ENCODE results near the gene FCGR1A. TPM values are rescaled to one million over a fixed set of nuclear protein-coding genes. Genes with fewer than 3 reads are reported as not detected.
"Not testable (repeated sequence)": the region's sequence is repeated elsewhere in the genome, so short reads cannot be mapped to it uniquely, and the experiment has no call there.

The FCGR1A gene
- total and polyA plus RNA-seq, 2 donors (not counting 1 experiment from before 2014, with no cell fraction given) = 0.10 TPM; not detected in 1

GRCh38 chr1:149811890-149812829 is 29.7 kb downstream of the FCGR1A start:
- Histone ChIP-seq H3K9ac (ENCODE audit: low read length) (peak overlapping the region; percentile 60), H3K27ac (ENCODE audit: low read length in 2 of 2) (peak overlapping the region; percentile 63 to 68), H3K4me3 (ENCODE audit: control extremely low read depth in 1 of 5, extremely low read depth in 1 of 5, insufficient read depth in 1 of 5, low read depth in 2 of 5, low read length in 4 of 5) (peak overlapping the region; percentile 41 to 62 (median 56))
- H3K27me3 ChIP-seq (replicated peaks in 1 of 4; ENCODE audit: control extremely low read depth in 1 of 4, control insufficient read depth in 3 of 4, insufficient read depth in 4 of 4, low read length in 3 of 4); H3K36me3 ChIP-seq (replicated peaks in 1 of 2; ENCODE audit: control extremely low read depth in 1 of 2, control insufficient read depth in 1 of 2, extremely low read depth in 1 of 2, insufficient read depth in 2 of 2, low read length in 1 of 2); H3K9me3 ChIP-seq (ENCODE audit: control extremely low read depth in 1 of 3, control insufficient read depth in 2 of 3, insufficient read depth in 1 of 3, low read length in 2 of 3); H3K4me2 ChIP-seq (replicated peaks; ENCODE audit: low read depth, low read length, poor library complexity, severe bottlenecking); H3K9me3 Mint-ChIP-seq (ENCODE audit: insufficient read depth); H3K79me2 ChIP-seq (ENCODE audit: control insufficient read depth, insufficient read depth, low read length); H3K27me3 Mint-ChIP-seq; H3K4me1 ChIP-seq (ENCODE audit: control insufficient read depth in 2 of 2, insufficient read depth in 2 of 2, low read length in 2 of 2); H2AFZ ChIP-seq (ENCODE audit: insufficient read depth, low read depth, low read length, poor library complexity, severe bottlenecking); H4K20me1 ChIP-seq (ENCODE audit: control insufficient read depth, insufficient read depth, low read length, poor library complexity, severe bottlenecking); intact Hi-C loops (cut with micrococcal nuclease): not testable (repeated sequence)
- DNase-seq = peak; percentile 93
- peaks cover 18% of the 10 kb centered on the region for H3K4me1 Mint-ChIP-seq
- ChIA-PET POLR2A (interaction anchor here (1.1 to 1.8 kb wide), 2 partner anchors 74 to 75 kb away, joined by 3 to 6 read pairs; a partner anchor contains a TSS), CTCF (interaction anchor here (0.6 kb wide), 1 partner anchor 238 kb away, joined by 3 read pairs; no protein-coding TSS in a partner anchor)
- H3K4me3 Mint-ChIP-seq = peak overlapping the region; percentile 97
- ATAC-seq (ENCODE audit: low read depth) = peak; percentile 85
- WGBS (ENCODE audit: insufficient coverage) = 0% methylated on average over 21 of the region's 55 CpGs
- H3K27ac Mint-ChIP-seq = peak overlapping the region; percentile 98

GRCh38 chr1:149812893-149813801 is 30.7 kb downstream of the FCGR1A start:
- H3K27me3 ChIP-seq (replicated peaks in 1 of 4; ENCODE audit: control extremely low read depth in 1 of 4, control insufficient read depth in 3 of 4, insufficient read depth in 4 of 4, low read length in 3 of 4); H3K4me1 ChIP-seq (ENCODE audit: control insufficient read depth in 2 of 2, insufficient read depth in 2 of 2, low read length in 2 of 2); H2AFZ ChIP-seq (ENCODE audit: insufficient read depth, low read depth, low read length, poor library complexity, severe bottlenecking); H3K79me2 ChIP-seq (ENCODE audit: control insufficient read depth, insufficient read depth, low read length); CTCF ChIA-PET; H3K9me3 Mint-ChIP-seq (ENCODE audit: insufficient read depth); H3K27me3 Mint-ChIP-seq; H3K9me3 ChIP-seq (ENCODE audit: control extremely low read depth in 1 of 3, control insufficient read depth in 2 of 3, insufficient read depth in 1 of 3, low read length in 2 of 3); intact Hi-C loops (cut with micrococcal nuclease); H3K36me3 ChIP-seq (replicated peaks in 1 of 2; ENCODE audit: control extremely low read depth in 1 of 2, control insufficient read depth in 1 of 2, extremely low read depth in 1 of 2, insufficient read depth in 2 of 2, low read length in 1 of 2); H4K20me1 ChIP-seq (ENCODE audit: control insufficient read depth, insufficient read depth, low read length, poor library complexity, severe bottlenecking): not testable (repeated sequence)
- Mint-ChIP-seq H3K27ac (peak overlapping the region; percentile 88), H3K4me3 (peak overlapping the region; percentile 97), H3K4me1 (peaks cover 18% of the 10 kb centered on the region)
- peak overlapping the region; percentile 46 for H3K4me2 ChIP-seq (replicated peaks; ENCODE audit: low read depth, low read length, poor library complexity, severe bottlenecking)
- peak overlapping the region; percentile 57 for H3K9ac ChIP-seq (ENCODE audit: low read length)
- WGBS (ENCODE audit: insufficient coverage) = 0% methylated on average over 1 of the region's 62 CpGs
- ATAC-seq (ENCODE audit: low read depth) (peak; percentile 50), DNase-seq (peak; percentile 85)
- H3K27ac ChIP-seq (ENCODE audit: low read length in 2 of 2) = peak overlapping the region; percentile 63 to 68
- peak overlapping the region; percentile 41 to 62 (median 56) for H3K4me3 ChIP-seq (ENCODE audit: control extremely low read depth in 1 of 5, extremely low read depth in 1 of 5, insufficient read depth in 1 of 5, low read depth in 2 of 5, low read length in 4 of 5)
- POLR2A ChIA-PET = interaction anchor here (1.1 to 1.8 kb wide), 2 partner anchors 73 to 74 kb away, joined by 3 to 6 read pairs; a partner anchor contains a TSS

GRCh38 chr1:149820387-149820786 is 37.9 kb downstream of the FCGR1A start:
- H3K4me2 ChIP-seq (replicated peaks; ENCODE audit: low read depth, low read length, poor library complexity, severe bottlenecking); H3K27me3 ChIP-seq (replicated peaks in 1 of 4; ENCODE audit: control extremely low read depth in 1 of 4, control insufficient read depth in 3 of 4, insufficient read depth in 4 of 4, low read length in 3 of 4); DNase-seq; H3K27me3 Mint-ChIP-seq; H3K4me1 Mint-ChIP-seq; H3K9me3 ChIP-seq (ENCODE audit: control extremely low read depth in 1 of 3, control insufficient read depth in 2 of 3, insufficient read depth in 1 of 3, low read length in 2 of 3); H3K4me3 ChIP-seq (ENCODE audit: control extremely low read depth in 1 of 5, extremely low read depth in 1 of 5, insufficient read depth in 1 of 5, low read depth in 2 of 5, low read length in 4 of 5); H3K4me1 ChIP-seq (ENCODE audit: control insufficient read depth in 2 of 2, insufficient read depth in 2 of 2, low read length in 2 of 2); H3K9ac ChIP-seq (ENCODE audit: low read length); H2AFZ ChIP-seq (ENCODE audit: insufficient read depth, low read depth, low read length, poor library complexity, severe bottlenecking); H3K9me3 Mint-ChIP-seq (ENCODE audit: insufficient read depth); H3K79me2 ChIP-seq (ENCODE audit: control insufficient read depth, insufficient read depth, low read length); H3K27ac Mint-ChIP-seq; H3K36me3 ChIP-seq (replicated peaks in 1 of 2; ENCODE audit: control extremely low read depth in 1 of 2, control insufficient read depth in 1 of 2, extremely low read depth in 1 of 2, insufficient read depth in 2 of 2, low read length in 1 of 2); ATAC-seq (ENCODE audit: low read depth); intact Hi-C loops (cut with micrococcal nuclease); H3K27ac ChIP-seq (ENCODE audit: low read length in 2 of 2); POLR2A ChIA-PET; H3K4me3 Mint-ChIP-seq; H4K20me1 ChIP-seq (ENCODE audit: control insufficient read depth, insufficient read depth, low read length, poor library complexity, severe bottlenecking); CTCF ChIA-PET: not testable (repeated sequence)
- no CpG with 5 or more reads among the region's 5 CpGs for WGBS (ENCODE audit: insufficient coverage)

All from B cell (primary cell).